HEK293 (cell line): ENCODE results near the gene KRTCAP2.
"Not testable (repeated sequence)": the region's sequence is repeated elsewhere in the genome, so short reads cannot be mapped to it uniquely, and the experiment has no call there.

Experiments used
- CTCF ChIA-PET: fragments of 350-600 bp; formaldehyde crosslinking; extraction: SDS; loops from one replicate; lab custom pipeline; 2021; ENCODE audit warnings: antibody characterized with exemption; lab: Yijun Ruan, JAX
- POLR2A ChIA-PET: fragments of 300-600 bp; formaldehyde crosslinking; extraction: SDS; loops from one replicate; lab custom pipeline; 2020; ENCODE audit warnings: antibody characterized with exemption, inconsistent platforms; lab: Yijun Ruan, JAX
- H3K27ac ChIP-seq: fragments of 200-500 bp; sonication (Bioruptor generic); 2 replicates; pipeline ENCODE4 v1.5.1; 2014; ENCODE audit warnings: low read depth, low read length, control low read depth, inconsistent platforms; ENCODE audit errors: extremely low read depth
- H3K36me3 ChIP-seq, 2 experiments: fragments of 200-500 bp in 1 of 2; sonication (Bioruptor generic) in 1 of 2; 1 replicate in 1 of 2; 2 replicates in 1 of 2; pipeline ENCODE4 v1.5.1; 2014 to 2017; ENCODE audit warnings: inconsistent platforms in 2 of 2, low read length in 2 of 2; ENCODE audit not compliant: control insufficient read depth in 2 of 2, insufficient read depth in 1 of 2
- H3K4me1 ChIP-seq: fragments of 200-500 bp; sonication (Bioruptor generic); 2 replicates; pipeline ENCODE4 v1.5.1; 2014; ENCODE audit warnings: mild to moderate bottlenecking, low read length, inconsistent platforms; ENCODE audit not compliant: control insufficient read depth, insufficient read depth
- H3K4me3 ChIP-seq: 2 replicates; pipeline ENCODE4 v1.5.1; 2011; ENCODE audit warnings: low read depth, mild to moderate bottlenecking, control low read depth, low read length, moderate library complexity
- H3K9me3 ChIP-seq: fragments of 200-500 bp; sonication (Bioruptor generic); 2 replicates; pipeline ENCODE4 v1.5.1; 2014; ENCODE audit warnings: low read depth, low read length, inconsistent platforms; ENCODE audit not compliant: control insufficient read depth, insufficient read depth
- KLF10 ChIP-seq: fragments of 450-650 bp; IDR thresholded peaks from 2 replicates; pipeline ENCODE4 v1.5.1; 2018; ENCODE audit warnings: missing biosample characterization, mild to moderate bottlenecking, missing genetic modification characterization
- MZF1 ChIP-seq: fragments of 450-650 bp; formaldehyde crosslinking; IDR thresholded peaks from 2 replicates; pipeline ENCODE4 v1.5.1; 2017; ENCODE audit warnings: missing biosample characterization, missing genetic modification characterization, borderline replicate concordance
- SCRT2 ChIP-seq: fragments of 450-650 bp; formaldehyde crosslinking; IDR thresholded peaks from 2 replicates; pipeline ENCODE4 v1.5.1; 2016; ENCODE audit warnings: missing biosample characterization, missing genetic modification characterization
- ZBTB20 ChIP-seq: fragments of 450-650 bp; formaldehyde crosslinking; IDR thresholded peaks from 2 replicates; pipeline ENCODE4 v1.5.1; 2016; ENCODE audit warnings: missing biosample characterization, missing genetic modification characterization
- ZFP3 ChIP-seq: fragments of 450-650 bp; formaldehyde crosslinking; IDR thresholded peaks from 2 replicates; pipeline ENCODE4 v1.5.1; 2016; ENCODE audit warnings: low read depth, missing biosample characterization, missing genetic modification characterization
- ZIC2 ChIP-seq: fragments of 450-650 bp; formaldehyde crosslinking; IDR thresholded peaks from 2 replicates; pipeline ENCODE4 v1.5.1; 2016; ENCODE audit warnings: missing biosample characterization, missing genetic modification characterization
- ZNF146 ChIP-seq: fragments of 450-650 bp; formaldehyde crosslinking; IDR thresholded peaks from 2 replicates; pipeline ENCODE4 v1.5.1; 2016; ENCODE audit warnings: missing biosample characterization, missing genetic modification characterization
- ZNF580 ChIP-seq: fragments of 450-650 bp; formaldehyde crosslinking; IDR thresholded peaks from 2 replicates; pipeline ENCODE4 v1.5.1; 2016; ENCODE audit warnings: missing biosample characterization, missing genetic modification characterization
- ZNF623 ChIP-seq: fragments of 450-650 bp; formaldehyde crosslinking; IDR thresholded peaks from 2 replicates; pipeline ENCODE4 v1.5.1; 2016; ENCODE audit warnings: missing biosample characterization, missing genetic modification characterization

KRTCAP2 gene

DNA sequence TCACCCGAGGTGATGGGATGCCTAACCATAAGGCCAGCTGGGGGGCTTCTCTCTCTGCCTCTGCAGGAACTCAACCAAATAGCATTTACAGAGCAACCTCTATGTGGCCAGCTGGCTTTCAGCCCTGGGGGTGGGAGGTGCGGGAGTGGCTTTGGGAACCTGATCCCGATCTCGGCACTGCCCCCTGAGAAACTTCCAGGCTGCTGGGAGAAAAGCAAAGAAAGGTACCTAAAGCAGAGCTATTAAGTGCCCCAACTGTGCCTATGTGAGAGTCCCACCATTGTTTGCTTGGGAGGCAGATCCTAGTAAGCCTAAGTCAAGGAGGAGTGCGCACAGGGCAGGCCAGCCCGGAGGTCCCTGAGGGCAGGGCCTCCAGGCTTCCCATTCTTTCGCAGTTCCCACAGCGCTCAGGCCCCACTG, 7.0 kb downstream of the KRTCAP2 start:
- POLR2A ChIA-PET, result no interaction called here
- Histone ChIP-seq H3K4me1 (no peaks in the 10 kb centered on the region; the same call in 1 of the 2 replicates), H3K4me3 (no peak overlapping the region), H3K27ac (no peak overlapping the region), H3K36me3 (peaks cover 0 to 25% of the 10 kb centered on the region in 2 experiments; a peak in 2 of 3 replicates), H3K9me3 (no peaks in the 10 kb centered on the region)
- TF ChIP-seq KLF10 (no peak), MZF1 (tag by site-specific recombination) (no peak), ZIC2 (tag by site-specific recombination) (no peak)
- CTCF ChIA-PET, result interaction anchor here (0.6 to 12.2 kb wide), 6 partner anchors 11 to 104 kb away, joined by 3 to 439 read pairs (median 9); no protein-coding TSS in a partner anchor

DNA sequence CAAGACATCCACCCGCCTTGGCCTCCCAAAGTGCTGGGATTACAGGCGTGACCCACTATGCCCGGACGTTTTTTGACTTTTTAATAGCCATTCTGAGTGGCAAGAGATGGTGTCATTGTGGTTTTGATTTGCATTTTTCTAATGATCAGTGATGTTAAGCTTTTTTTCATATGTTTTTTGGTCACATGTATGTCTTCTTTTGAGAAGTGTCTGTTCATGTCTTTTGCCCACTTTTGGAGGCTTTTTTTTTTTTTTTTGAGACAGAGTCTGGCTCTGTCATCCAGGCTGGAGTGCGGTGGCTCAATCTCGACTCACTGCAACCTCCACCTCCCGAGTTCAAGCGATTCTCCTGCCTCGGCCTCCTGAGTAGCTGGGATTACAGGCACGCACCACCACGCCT, 8.5 kb downstream of the KRTCAP2 start:
- peaks cover 0 to 13% of the 10 kb centered on the region in 2 experiments; a peak in 2 of 3 replicates for H3K36me3 ChIP-seq
- not testable (repeated sequence) for H3K9me3 ChIP-seq, H3K4me3 ChIP-seq, H3K4me1 ChIP-seq, H3K27ac ChIP-seq
- ChIA-PET POLR2A (interaction anchor here (0.7 kb wide), 1 partner anchor 720 kb away, joined by 9 read pairs; no protein-coding TSS in a partner anchor), CTCF (interaction anchor here (1.3 to 12.2 kb wide), 4 partner anchors 8 to 200 kb away, joined by 4 to 439 read pairs (median 8); partner anchors contain the start of gene KRTCAP2)

- H3K4me1 ChIP-seq, H3K4me3 ChIP-seq, H3K36me3 ChIP-seq, POLR2A ChIA-PET, H3K9me3 ChIP-seq, H3K27ac ChIP-seq: not testable (repeated sequence)
- CTCF ChIA-PET, result interaction anchor here (1.5 to 12.2 kb wide), 3 partner anchors 9 to 72 kb away, joined by 12 to 439 read pairs (median 13); partner anchors contain the start of gene KRTCAP2
- peak; percentile 98 for TF ChIP-seq ZNF146 (tag by site-specific recombination)
- TF ChIP-seq ZNF580, result peak; percentile 84
- TF ChIP-seq, all 188 proteins: peak for 2; not testable (repeated sequence) for 186
Observed at GRCh38 chr1:155163785-155164184, 9.3 kb downstream of the KRTCAP2 start.

DNA sequence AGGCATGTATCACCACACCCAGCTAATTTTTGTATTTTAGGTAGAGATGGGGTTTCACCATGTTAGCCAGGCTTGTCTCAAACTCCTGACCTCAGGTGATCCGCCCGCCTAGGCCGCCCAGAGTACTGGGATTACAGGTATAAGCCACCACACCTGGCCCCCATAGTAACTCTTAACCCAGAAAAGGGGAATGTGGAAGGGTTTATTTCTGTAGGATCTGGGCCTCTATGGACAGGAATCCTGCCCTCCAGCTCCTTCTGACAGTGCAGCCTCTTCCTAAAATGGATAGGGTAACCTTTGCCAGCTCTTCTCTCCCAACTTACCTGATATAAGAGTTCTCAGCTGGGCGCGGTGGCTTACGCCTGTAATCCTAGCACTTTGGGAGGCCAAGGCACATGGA, 10.5 kb downstream of the KRTCAP2 start:
- H3K4me3 ChIP-seq, H3K9me3 ChIP-seq, H3K27ac ChIP-seq, H3K36me3 ChIP-seq, POLR2A ChIA-PET, H3K4me1 ChIP-seq: not testable (repeated sequence)
- CTCF ChIA-PET, result interaction anchor here (0.6 to 2.8 kb wide), 8 partner anchors 10 to 720 kb away, joined by 3 to 13 read pairs (median 4); partner anchors contain the start of gene KRTCAP2

DNA sequence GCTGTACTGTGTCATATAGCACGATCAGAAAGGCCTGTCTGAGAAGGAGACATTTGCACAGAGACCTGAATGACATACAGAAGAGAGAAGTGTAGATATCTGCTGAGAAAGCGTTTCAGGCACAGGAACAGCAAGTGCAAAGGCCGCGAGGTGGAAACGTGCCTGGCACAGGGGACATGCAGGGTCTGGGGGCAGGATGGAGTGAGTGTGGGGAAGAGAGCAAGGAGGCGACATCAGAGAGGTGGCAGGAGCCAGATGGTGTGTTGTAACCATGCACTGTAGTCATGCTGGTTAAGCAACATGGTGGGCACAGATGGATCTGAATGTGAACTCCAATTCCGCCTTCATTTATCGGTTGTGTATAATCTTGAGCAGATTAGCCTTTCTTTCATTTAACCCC, 13.0 kb downstream of the KRTCAP2 start:
- CTCF ChIA-PET, result interaction anchor here (0.7 to 1.0 kb wide), 2 partner anchors 13 to 406 kb away, joined by 3 read pairs; partner anchors contain the start of gene KRTCAP2
- H3K27ac ChIP-seq, result no peak overlapping the region
- H3K4me1 ChIP-seq, result no peaks in the 10 kb centered on the region
- H3K36me3 ChIP-seq, result no peaks in the 10 kb centered on the region
- POLR2A ChIA-PET, result no interaction called here
- no peaks in the 10 kb centered on the region for H3K9me3 ChIP-seq
- TF ChIP-seq ZNF623 (tag by site-specific recombination), result peak; percentile 44
- TF ChIP-seq ZBTB20, result no peak
- TF ChIP-seq, all 188 proteins: peak for 1
- H3K4me3 ChIP-seq, result no peak overlapping the region

DNA sequence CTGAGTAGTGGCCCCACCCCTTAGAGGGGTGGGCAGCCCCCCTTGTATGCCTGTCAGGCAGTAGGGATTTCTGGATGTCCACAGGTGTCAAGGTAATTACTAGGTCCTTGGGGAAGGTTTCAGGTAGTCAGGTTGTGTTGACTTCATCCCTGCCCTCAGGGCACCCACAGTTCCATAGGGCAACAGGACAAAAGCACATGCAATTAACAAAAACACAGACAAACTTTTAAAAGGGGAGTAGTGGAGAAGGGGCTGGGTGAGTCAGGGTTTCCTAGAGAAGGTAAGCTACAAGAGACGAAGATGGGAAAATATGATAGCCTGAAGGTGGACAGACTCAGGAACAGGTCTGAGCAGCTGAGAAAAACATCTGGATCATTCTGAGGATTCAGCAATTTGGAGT, 14.1 kb downstream of the KRTCAP2 start:
- CTCF ChIA-PET, result interaction anchor here (0.9 to 1.3 kb wide), 3 partner anchors 10 to 67 kb away, joined by 3 read pairs; partner anchors contain the start of gene KRTCAP2
- POLR2A ChIA-PET, result interaction anchor here (1.3 kb wide), 1 partner anchor 8 kb away, joined by 5 read pairs; no protein-coding TSS in a partner anchor
- no peak for TF ChIP-seq ZFP3
- peak; percentile 62 for TF ChIP-seq SCRT2 (tag by site-specific recombination)
- no peaks in the 10 kb centered on the region for H3K36me3 ChIP-seq
- H3K27ac ChIP-seq, result no peak overlapping the region
- no peaks in the 10 kb centered on the region for H3K9me3 ChIP-seq
- no peaks in the 10 kb centered on the region for H3K4me1 ChIP-seq
- H3K4me3 ChIP-seq, result no peak overlapping the region
